NCI-H1436 treated with DMSO at 0.1 percent for 48 hours (cell line): Measurements from ENCODE around the gene NFATC1.

ENCODE experiments used
- DNase-seq: peaks from one replicate; lab custom pipeline; 2025; lab: John Stamatoyannopoulos, UW

NFATC1 gene

GRCh38 chr18:79537758-79538157 lies 142.0 kb downstream of the NFATC1 start:
- no peak for DNase-seq

DNA sequence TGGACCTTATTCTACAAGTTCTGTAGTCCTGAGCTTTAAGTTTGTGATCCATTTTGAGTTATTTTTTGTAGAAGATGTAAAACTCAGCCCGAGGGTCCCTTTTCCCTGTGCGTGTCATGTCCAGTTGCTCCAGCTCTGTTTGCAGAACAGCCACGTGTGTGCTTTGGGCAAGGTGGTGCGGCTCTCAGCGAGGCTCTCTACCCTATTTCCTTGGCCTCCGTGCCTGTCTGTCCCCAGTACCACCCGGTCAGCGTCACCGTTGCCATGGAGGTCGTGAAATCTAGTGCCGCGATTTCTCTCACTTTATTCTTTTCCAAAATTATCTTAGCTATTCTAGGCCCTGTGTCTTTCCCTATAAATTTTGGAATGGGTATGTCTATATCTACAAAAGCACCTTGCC lies 142.9 kb downstream of the NFATC1 start:
- DNase-seq, result no peak

GRCh38 chr18:79540161-79540903 lies 144.6 kb downstream of the NFATC1 start:
- DNase-seq, result no peak

DNA sequence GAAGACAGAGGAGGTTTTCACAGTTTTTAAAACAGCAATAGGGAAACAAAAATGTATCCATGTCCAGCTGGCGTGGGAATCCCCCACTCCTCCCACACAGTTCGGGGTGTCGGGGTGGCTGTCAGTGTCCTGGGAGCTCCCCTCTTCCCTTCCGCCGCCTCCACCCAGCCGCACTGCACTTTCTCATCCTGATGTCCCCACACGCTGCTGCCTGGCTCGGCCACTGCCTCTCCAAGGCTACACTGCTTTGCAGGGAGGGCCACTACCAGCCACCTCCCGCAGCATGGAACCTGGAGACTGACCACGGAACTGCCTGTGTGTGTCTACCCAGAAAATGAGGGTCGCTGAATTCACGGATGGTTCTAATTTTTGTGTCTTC lies 145.2 kb downstream of the NFATC1 start:
- no peak for DNase-seq

- no peak for DNase-seq
Observed at GRCh38 chr18:79542213-79542612, 146.5 kb downstream of the NFATC1 start.

DNA sequence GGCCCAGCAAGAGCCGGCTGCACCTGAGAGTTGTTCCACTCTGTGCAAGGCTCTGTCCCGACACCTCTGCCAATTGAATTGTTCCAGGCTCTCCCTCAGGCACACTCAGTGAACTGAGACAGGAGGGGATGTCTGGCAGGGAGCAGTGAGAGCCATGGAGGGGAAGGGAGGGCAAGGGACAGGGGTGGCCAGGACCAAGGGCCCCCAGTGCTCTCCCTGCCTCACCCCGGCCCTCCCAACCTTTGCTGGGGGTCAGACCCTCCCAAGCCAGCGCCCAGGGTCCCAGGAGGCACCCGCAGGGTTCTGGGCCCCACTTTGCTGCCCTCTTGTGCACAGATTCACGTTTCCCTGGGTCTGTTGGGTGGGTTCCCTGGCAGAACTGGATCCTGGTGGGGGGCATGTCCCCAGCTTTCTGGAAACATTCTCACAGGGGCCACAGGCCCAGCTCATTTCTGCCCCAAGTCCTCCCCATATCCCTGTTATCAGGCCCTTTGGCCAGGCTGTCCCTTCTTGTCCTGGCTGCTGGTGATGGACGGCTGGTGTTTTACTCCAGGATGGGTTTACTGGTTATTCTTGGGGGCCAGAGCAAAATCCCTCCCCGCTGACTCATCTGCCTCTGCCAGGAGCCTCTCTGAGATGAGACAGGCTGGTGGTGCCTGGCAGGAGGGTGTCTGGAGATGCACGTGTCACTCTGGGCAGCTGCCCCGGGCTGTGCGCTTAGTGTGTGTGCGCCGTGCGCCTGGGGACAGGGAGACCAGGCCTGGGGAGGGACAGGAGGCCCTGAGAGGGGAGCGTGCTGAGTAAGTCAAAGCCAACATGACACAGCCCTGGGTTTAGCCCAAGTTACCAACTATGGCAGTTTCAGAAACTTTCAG lies 147.4 kb downstream of the NFATC1 start:
- DNase-seq, result no peak

DNA sequence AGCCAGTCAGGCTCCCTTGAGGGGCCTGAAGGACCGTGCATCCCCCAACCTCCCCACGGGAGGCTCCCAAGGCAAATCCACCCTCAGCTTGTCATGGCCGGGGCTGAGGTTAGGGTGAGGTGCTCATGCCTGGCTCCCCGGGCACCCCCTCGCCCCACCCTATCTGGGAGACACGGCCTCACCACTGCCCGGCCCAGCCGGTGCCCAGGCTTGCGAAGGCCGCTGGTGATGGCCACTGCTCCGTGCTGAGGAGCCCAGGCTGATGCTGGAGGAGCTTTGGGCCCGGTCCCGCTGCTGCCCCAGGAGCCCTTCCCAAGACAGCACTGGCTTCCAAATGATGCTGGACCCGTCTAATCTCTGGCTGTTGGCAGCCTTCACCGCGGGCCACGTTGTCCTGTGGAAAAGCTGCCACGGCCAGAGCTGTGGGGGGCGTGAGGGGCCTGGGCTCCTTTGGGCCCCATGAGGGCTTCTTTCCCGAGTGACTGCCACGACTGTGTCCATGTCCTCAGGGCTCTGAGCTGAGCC lies 148.2 kb downstream of the NFATC1 start:
- no peak for DNase-seq

DNA sequence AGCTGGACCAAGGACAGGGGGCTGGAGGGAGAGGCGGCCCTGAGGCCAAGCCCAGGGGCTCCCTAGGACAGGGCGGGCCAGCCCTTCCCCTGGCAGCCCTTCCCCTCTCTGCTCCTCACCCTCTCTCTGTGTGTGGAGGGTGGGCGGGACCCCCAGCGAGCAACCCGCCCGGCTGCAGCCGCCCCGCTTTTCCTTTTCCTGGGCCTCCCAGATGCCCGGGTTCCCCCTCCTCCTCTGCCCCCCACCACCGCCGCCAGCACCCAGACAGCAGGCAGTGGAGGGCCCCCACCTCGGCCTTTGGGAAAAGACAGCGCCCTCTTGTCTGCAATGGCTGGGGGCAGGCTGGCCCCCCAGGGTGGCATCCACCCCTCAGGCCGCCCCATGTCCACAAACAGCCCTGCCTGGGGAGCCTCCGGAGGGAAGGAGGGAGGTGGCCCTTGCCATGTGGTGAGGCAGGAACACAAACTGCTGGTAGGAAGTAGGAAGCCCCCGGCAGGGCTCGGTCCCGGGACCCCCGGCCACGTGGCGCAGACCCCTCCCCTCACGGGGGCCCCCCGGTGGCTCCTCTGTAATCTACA lies 148.7 kb downstream of the NFATC1 start:
- no peak for DNase-seq

GRCh38 chr18:79545255-79545654 lies 149.5 kb downstream of the NFATC1 start:
- no peak for DNase-seq

DNA sequence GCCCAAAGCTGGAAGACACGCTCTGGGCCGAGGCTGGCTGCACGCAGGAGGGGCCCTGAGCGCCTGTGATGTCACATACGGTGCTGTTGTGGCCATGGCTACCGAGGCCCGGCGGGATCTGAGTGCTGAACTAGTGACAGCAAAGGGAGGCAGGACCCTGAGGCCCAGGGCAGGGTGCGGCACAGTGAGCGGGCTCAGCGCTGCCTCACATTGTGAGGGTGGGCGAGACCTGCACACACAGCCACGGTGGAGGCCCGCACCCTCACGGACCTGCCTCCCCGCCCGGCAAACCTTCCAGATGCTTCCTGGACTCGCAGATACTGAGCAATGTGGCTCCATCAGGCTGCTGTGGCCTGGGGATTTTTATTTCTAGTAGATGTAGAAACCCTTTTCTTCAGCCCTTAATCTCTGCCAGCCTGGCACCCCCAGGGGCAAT lies 150.0 kb downstream of the NFATC1 start:
- no peak for DNase-seq

DNA sequence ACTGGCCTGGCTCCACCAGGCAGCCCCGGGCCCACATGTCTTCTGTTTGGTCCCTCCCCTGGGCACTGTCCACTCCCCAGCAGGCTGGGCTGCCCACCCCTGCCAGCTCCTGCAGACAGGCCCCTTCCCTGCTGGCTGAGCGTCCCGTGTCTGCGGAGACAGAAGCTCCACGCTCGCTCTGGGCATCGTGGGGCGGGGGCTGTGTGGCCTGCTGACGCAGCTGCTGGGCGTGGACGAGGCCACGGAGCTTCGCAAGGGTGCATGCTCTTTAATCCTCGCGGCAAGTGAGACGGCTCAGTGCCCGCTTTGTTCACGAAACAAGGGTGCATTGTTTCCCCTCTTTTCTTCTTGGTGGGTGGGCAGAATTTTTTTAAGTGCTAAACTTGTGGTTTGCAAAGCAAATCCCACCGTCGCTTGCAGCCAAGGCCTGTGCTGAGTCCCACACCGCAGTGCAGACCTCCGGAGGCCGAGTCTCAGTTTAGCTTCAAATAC lies 151.1 kb downstream of the NFATC1 start:
- DNase-seq, result no peak

DNA sequence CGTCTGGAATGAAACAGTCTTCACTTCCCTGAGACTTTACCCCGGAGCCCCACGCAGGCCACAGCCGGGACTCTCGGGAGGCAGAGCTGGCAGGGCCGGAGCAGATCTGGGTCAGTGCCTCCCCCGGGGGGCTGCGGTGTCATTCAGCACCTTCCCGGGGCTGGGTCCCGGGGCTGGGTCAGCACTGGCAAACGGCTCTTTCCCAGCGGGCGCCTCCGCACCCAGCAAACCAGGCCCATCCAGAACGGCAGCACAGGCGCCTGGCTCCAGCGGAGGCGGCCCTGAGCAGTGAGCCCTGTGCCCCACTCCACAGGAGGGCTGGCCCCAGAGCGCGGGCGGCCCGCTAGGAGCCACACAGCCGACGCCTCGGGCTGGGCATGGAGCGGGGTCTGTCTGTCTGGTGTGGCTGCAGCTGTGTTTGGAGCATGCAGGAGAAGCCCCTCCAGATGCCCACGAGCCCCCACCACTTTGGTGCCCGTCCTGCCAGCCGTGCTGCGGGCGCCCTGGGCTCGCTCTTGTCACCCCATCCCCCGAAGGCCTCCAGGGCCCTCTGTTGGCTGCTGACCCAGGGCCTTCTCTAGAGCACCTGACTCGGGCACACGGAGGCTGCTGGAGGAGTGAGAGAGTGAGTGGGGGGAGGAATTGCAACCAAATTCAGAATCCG lies 151.8 kb downstream of the NFATC1 start:
- DNase-seq, result no peak

GRCh38 chr18:79548077-79548450 lies 152.3 kb downstream of the NFATC1 start:
- no peak for DNase-seq

- DNase-seq, result no peak
Observed at GRCh38 chr18:79548621-79548985, 152.9 kb downstream of the NFATC1 start.

DNA sequence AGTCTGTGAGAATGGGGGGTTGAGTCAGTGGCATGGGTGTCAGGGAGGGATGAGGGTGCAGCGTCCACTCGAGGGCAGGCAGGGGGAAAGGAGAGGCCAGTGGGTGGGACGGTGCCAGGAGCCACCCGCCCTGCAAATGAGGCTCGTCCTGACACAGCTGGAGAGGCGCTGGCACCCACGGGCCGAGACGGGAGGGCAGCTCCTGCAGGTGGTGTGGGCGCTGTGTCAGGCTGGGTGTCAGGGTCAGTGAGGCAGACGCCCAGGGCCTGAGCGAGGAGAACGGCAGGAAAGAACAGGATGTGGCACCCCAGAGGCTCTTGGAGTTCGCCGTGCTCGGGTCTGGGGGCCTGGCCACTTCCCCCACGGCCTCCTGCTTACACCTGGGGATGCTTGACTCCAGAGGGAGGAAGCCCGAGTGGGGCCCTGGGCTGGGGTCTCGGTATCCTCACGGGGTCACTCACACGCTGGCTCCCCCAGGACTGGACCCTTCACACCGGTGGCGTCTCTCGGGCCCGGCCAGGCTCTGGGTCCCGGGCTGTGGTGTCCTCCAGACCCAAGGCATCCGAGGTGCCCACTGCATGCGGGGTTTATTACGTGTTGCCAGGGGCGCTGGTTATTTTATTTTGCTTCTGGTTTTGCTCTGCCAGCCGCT lies 153.4 kb downstream of the NFATC1 start:
- no peak for DNase-seq

GRCh38 chr18:79549638-79550000 lies 153.9 kb downstream of the NFATC1 start:
- DNase-seq, result no peak

GRCh38 chr18:79552140-79552631 lies 156.5 kb downstream of the NFATC1 start:
- no peak for DNase-seq

DNA sequence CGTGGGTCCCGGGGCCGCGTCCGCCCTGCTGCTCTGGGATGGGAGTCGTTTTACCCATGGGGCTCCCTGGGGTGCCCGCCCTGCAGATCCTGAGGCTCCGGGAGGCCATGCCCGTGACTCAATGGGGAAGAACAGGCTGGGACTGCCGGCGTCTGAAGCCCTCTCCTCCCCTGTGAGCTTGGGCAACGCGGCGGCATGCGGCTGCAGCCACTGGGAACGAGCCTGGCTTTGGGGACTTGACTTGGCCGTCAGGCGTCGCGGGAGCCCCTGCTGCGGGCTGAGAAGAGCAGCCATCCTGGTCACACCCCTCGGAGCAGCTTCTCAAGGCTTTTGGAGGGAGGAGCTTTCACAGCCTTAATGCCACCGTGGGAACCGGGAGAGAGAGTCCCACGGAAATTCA lies 157.0 kb downstream of the NFATC1 start:
- no peak for DNase-seq

DNA sequence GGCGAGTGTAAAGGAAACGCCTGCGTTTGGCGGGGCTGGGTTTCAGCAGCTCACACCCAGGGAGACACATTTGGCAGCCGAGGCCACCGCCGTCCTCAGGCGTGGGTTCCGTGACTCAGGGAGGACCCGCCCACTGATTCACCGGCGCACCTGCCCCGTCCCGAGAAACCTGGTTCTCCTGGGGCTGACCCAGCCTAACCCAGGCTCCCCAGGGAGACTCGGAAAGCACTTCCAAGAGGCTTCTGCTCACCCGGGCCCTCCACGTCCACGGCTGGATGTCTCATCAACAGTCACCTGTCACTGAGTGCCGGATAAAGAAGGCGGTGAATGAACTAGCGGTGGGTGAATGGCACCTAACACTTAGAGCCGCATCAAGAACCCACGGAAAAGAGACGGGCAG lies 157.4 kb downstream of the NFATC1 start:
- no peak for DNase-seq

DNA sequence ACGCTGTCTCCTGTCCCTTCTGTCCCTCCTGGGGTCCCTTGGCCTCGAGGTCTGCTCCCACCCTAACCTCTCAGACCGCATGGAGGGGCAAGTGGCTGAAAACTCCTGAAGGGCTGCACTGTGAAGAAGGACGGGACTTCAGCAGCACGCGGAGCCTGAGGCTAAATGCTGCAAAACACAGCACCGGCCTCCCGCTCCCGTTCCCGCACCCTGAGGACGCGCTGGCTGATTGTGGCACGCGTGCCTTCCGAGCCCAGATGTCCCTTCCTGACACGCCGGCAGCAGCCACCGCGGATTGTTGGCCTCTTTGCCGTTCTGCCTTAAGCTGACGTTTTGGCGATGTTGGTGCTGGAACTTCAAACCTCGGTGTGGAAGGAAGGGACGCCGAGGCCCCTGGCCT lies 158.0 kb downstream of the NFATC1 start:
- DNase-seq, result no peak

DNA sequence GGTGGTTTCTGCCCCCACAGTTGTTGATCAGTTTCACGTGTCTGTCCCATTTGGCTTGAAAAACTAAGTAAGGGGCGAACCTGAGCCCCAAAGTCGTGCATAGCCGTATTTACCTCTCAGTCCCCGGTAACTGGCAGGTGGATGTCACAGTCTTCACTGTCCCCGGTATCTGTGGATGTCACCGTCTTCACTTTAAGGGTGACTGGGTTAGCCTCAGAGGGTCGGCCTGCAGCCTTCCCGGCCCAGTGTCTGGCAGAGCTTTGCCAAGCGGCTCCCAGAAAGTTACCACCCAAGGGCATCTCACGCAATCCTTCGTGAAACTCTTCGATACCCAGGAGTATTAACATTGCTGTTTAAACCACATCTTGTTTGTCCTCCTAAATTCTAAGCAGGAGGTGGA lies 158.6 kb downstream of the NFATC1 start:
- DNase-seq, result no peak
